GM19372 (cell line): ENCODE data around the gene ZBTB8B.
"Not testable (repeated sequence)": the region's sequence is repeated elsewhere in the genome, so short reads cannot be mapped to it uniquely, and the experiment has no call there.

ENCODE experiments used
- ATAC-seq: cut with Tn5 transposase; IDR thresholded peaks from one replicate; pipeline ENCODE4 v1.9.1; 2021; ENCODE audit warnings: mild to moderate bottlenecking, low read depth, moderate library complexity; ENCODE audit not compliant: unreplicated experiment

Gene ZBTB8B

DNA sequence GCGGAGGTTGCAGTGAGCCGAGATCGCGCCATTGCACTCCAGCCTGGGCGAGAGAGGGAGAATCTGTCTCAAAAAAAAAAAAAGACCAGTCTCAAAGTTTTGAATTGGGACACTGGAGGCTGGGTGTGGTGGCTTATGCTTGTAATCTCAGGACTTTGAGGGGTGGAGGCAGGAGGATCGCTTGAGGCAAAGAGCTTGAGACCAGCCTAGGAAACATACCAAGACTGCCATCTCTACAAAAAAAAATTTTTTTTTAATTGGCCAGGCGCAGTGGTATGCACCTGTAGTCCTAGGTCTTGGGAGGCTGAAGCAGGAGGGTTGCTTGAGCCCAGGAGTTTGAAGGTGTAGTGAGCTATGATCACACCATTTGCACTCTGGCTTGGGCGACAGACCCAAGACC lies 3.9 kb downstream of the ZBTB8B start:
- no peak for ATAC-seq

DNA sequence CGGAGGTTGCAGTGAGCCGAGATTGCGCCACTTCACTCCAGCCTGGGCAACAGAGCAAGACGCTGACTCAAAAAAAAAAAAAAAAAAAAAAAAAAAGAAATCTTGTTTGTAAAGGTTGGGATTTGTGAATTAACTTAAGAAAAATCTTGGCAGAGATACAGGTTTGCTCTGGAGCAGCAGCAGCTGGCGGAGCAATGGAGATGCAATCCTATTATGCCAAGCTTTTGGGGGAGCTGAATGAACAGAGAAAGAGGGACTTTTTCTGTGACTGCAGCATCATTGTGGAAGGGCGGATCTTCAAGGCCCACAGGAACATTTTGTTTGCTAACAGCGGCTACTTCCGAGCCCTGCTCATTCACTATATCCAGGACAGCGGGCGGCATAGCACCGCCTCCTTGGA lies 5.6 kb downstream of the ZBTB8B start:
- no peak for ATAC-seq

DNA sequence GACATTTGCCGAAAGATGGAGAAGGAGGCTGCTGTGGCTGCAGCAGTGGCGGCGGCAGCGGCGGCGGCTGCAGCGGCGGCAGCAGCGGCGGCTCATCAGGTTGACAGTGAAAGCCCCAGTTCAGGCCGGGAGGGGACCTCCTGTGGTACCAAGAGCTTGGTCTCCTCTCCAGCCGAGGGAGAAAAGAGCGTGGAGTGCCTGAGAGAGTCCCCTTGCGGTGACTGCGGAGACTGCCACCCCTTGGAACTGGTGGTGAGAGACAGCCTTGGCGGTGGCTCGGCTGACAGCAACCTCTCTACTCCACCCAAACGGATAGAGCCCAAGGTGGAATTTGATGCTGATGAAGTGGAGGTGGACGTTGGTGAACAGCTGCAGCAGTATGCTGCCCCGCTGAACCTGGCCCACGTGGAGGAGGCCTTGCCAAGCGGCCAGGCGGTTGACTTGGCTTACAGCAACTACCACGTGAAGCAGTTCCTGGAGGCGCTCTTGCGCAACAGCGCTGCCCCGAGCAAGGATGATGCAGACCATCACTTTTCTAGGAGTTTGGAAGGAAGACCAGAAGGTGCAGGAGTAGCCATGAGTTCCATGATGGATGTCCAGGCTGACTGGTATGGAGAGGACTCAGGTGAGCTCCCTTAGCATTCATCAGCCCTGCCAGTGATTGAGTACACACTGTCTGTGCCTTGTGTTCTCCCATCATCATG lies 6.3 kb downstream of the ZBTB8B start:
- no peak for ATAC-seq

DNA sequence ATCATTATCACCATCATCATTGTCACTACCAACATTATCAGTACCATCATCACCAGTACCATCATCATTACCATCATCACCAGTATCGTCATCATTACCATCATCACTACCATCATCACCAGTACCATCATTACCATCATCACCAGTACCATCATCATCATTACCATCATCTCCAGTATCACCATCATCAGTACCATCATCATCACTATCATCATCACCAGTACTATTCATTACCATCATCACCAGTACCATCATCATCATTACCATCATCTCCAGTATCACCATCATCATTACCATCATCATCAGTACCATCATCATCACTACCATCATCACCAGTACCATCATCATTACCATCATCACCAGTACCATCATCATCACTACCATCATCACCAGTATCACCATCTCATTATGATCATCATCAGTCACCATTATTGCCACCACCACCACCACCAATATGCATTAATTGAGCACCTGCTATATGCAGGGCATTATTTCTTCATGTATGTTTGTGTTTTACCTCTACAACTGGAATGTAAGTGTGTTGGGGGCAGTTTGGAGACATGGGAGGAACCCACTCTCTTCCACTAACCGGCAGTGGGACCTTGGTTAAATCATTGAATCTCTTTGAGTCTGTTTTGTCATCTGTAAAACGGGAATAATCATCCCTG lies 7.0 kb downstream of the ZBTB8B start:
- ATAC-seq = no peak

DNA sequence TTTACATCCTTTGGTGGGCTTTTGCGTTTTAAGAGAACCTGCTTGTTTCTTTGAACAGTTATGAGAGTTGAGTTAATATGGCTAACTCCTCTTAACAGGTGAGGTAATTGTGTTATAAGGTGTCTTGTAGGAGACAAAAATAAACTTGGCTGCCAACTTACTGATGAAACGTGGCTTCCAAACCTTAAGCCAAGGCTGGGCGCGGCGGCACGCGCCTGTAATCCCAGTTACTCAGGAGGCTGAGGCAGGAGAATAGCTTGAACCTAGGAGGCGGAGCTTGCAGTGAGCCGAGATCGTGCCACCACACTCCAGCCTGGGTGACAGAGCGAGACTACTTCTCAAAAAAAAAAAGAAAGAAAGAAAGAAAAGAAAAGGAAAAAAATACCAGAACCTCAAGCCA lies 8.1 kb downstream of the ZBTB8B start:
- not testable (repeated sequence) for ATAC-seq

DNA sequence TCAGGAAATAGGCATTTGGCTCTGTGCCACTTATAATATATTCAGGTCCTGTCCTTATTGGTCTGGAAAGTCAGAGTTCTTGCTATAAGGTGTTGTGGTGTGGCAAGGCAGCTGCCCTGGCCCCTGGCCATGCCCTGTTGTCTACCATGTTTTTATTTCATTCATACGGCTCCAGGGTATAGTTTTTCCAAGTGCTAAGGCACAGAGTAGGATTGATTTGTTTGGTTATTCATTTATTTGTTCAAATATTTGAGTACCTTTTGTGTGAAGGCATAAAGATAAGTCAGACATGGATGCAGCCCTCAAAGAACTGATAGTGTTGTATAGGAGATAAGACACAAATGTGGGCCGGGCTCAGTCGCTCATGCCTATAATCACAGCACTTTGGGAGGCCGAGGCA lies 10.1 kb downstream of the ZBTB8B start:
- no peak for ATAC-seq

DNA sequence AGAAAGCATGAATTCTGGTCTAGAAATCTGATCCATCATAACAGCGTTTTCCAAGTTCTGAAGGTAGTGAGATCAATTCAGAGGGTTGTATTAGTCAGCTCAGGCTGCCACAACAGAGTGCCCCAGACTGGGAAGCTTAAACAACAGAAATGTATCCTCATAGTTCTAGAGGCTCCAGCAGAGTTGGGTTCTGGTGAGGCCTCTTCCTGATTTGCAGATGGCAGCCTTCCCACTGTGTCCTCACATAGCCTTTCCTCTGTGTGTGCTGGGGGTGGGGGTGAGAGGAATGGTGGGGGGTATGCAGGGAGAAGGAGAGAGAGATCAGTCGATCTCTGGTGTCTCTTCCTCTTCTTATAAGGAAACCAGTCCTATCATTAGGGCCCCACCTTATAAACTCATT lies 15.1 kb downstream of the ZBTB8B start:
- no peak for ATAC-seq

DNA sequence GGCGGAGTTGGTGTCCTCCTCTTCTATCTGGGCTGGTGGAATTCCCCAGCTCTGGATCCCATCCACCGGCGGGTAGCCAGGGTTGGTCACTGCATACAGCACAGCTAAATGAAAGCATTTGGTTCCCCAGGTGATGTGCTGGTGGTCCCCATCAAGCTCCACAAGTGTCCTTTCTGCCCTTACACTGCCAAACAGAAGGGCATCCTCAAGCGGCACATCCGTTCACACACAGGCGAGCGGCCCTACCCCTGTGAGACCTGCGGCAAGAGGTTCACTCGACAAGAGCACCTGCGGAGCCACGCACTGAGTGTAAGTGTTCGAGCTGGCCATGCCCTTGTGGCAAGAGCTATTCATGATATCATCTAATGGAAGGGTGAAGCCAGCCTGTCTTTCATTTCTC lies 15.9 kb downstream of the ZBTB8B start:
- ATAC-seq = no peak

DNA sequence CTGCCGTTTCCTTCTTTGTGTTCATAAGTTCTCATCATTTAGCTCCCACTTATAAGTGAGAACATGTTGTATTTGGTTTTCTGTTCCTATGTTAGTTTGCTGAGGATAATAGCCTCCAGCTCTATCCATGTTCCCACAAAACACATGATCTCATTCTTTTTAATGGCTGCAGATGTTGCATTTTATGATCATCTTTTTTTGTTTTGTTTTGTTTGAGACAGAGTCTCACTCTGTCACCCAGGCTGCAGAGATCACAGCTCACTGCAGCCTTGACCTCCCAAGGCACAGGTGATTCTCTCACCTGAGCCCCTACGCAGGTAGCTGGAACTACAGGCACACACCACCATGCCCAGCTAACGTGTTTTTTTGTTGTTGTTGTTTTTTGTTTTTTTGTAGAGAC lies 16.9 kb downstream of the ZBTB8B start:
- not testable (repeated sequence) for ATAC-seq

DNA sequence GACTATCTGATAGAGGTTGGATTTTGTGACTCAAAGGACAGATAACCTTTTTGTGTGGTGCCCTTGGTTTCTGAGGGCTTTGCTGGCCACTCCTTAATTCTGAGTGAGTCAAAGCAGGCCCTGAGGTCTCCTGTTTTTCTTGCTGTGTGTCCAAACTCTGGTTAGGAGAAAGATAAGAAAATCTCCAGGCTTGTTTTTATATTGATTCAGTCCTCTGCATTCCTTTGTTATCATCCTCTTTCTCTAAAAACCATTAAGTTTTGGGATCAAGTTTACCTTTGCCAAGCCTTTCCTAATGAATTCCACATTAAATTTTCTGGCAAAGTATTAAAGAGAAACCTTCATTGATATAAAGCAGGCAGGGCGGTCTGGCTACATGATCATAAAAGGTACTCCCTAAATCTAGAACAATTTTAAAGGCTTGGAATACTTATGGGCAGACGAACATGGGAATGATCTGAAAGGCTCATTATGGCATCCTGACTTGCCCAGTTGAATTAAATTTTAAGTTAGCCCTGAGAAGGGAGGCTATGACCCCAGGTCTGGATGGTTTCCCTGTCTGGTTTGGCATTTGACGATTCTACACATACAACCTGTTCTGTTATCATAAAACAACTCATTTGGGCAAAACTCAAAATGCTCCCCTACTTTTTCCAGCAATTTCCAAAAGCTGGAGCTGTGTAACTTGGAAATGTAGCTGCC lies 20.8 kb downstream of the ZBTB8B start:
- ATAC-seq = no peak

DNA sequence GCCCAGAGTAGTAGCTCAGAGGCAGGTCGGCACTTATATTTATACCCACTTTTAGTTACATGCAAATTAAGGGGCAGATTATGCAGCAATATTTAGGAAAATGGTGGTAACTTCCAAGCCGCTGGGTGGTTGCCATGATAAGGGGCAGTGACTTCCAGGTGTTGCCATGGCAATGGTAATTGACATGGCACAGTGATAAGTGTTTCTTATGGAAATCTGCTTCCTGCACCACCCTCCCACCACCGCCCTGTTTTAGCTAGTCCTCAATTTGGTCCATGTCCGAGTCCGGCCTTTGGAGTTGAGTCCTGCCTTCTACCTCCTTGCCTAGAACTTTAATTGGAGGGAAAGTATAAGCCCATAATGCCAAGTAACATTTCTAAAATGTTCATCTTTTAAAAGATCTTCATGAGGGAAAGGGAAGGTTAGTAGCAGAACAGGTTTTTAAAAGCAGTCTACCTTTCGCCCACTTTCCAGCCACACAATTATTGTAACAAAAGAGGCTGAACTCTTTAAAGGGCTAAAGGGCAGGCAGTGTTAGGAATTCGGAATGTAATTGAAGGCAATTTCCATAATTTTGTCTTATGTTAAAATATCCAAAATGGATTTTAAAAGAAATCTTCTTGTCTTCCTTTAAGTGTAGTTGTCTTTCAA lies 21.7 kb downstream of the ZBTB8B start:
- ATAC-seq = no peak

DNA sequence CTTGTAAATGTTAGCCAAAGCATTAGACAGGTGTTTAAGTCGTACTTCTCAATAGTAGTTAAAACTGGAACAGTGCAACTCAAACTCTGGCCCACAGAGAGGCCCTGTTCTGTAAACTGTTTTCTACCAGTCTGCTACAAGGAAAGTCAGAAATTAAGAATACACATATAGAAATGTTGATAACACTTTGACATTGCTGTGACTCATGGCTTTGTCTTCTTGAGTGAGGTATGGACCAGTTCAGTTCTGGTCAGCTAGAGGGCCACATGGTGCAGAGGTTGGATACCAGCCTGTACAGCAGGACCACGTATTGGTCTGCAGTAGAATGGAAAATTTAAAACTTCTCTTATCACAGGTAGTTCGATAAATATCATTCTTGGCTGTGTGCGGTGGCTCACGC lies 22.3 kb downstream of the ZBTB8B start:
- ATAC-seq = no peak

DNA sequence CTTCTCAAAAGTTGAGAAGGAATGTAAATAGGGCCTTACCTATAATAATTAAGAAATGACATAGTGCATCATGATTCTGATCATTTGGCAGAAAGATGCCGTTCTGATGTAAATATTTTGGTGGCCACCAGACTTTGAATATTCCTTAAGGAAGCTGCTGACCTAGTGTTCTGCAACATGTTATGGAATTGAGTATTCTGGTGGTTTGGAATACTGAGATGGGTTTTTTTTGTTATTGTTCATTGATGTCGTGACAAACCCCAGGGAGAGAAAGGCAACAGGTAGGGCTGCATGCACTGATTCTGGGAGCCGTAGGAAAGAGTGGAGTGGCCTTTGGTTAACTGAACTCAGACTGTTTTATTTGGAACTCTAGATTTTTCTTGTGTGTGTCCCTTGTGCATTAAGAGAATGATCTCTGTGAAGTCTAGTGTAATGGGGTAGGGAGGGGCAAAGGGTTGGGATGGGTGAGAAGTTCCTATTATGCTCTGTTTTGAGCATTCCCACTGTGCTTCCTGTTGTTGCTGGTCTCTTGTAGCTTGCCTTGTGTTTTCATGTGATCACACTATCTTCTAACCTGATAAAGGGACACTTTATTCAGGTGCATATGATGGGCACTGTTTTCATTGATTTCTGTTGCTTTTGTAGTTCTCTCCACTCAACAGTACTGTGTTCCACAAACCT lies 25.0 kb downstream of the ZBTB8B start:
- ATAC-seq = no peak

DNA sequence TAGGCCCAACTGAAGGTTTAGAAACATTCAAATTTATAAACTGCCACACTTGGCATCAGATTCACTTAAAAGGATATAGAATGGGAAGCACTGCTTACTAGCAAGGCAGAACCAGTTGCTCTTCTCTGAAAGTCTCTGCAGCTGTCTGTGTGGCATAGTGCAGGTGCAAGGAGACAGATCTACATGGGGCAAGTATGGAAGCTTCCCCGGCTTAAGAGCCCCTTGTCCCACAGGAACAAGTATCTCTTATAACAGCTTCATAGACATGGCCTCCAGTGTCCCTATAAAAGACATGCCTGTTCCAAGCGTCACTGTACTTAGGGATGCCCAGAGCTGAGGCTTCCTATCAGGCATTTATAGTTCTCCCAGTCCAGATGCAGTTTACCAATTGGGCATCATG lies 26.5 kb downstream of the ZBTB8B start:
- no peak for ATAC-seq

DNA sequence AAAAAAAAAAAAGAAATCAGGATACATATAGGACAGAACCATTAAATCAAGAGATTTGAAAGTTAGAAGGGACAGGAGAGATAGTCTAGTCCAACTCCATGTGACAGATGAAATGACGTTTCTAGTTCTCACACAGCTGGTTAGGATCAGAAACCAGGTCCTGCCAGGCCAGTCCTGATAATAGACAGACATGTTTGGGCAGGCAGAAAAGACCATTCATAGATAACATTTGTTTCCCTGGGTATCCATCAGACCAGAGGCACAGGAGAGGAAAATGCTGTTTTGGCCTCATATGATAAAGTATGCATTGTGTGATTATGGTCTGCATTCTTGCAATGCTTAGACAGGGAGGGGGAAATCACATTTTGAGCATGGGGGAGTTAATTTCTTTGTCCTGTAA lies 29.3 kb downstream of the ZBTB8B start:
- ATAC-seq = no peak

DNA sequence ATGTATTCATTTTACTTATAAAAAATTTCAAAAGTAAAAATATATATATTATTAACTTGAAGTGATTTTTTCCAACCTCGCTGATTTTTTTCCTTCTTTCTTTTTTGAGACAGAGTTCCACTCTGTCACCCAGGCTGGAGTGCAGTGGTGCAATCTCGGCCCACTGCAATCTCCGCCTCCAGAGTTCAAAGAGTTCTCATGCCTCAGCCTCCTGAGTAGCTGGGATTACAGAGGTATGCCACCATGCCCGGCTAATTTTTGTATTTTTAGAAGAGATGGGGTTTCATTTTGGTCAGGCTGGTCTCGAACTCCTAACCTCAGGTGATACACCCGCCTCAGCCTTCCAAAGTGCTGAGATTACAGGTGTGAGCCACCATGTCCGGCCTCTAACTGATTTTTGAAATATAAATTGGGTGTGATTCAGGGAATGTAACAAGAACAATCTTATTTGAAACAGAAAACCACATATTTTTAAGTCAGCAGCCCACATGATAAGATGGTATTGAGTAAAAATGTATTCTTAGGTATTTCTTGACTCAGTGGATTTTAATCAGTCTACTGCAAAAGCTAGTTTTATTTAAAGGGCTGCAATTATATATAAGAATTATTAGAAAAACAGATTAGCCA lies 30.0 kb downstream of the ZBTB8B start:
- ATAC-seq = no peak

DNA sequence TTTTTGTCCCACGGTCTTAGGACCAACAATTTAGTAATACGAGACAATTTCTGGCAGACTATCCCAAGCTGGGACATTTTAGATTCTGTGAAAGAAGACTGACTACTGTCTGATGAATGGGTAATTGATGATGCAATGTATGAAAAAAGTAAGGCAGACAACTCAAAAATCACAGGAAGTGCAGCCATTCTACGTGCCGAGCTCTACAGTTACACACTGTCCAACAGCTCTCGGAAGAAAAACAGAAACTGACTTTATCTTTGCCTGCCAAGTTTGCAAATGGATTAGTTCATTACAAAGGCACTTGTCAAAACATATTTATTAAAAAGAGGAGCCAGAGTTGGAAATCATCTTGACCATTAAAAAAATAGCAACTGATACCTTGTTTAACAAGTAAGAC lies 31.3 kb downstream of the ZBTB8B start:
- no peak for ATAC-seq

DNA sequence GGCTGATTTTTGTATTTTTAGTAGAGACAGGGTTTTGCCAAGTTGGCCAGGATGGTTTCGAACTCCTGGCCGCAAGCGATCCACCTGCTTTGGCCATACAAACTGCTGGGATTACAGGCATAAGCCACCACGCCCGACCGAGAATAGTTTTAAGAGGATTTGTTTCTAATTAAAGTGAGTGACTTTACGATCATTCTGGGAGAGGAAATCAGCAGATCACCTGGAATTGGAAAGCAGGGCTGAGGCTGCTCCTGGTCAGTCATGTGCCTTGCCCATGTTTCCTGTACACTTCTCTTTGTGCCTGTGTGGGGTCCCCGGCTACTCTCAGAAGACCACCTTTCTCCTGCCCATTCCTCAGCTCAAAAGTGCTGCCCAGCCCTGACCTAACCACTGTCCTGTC lies 33.9 kb downstream of the ZBTB8B start:
- ATAC-seq = no peak

DNA sequence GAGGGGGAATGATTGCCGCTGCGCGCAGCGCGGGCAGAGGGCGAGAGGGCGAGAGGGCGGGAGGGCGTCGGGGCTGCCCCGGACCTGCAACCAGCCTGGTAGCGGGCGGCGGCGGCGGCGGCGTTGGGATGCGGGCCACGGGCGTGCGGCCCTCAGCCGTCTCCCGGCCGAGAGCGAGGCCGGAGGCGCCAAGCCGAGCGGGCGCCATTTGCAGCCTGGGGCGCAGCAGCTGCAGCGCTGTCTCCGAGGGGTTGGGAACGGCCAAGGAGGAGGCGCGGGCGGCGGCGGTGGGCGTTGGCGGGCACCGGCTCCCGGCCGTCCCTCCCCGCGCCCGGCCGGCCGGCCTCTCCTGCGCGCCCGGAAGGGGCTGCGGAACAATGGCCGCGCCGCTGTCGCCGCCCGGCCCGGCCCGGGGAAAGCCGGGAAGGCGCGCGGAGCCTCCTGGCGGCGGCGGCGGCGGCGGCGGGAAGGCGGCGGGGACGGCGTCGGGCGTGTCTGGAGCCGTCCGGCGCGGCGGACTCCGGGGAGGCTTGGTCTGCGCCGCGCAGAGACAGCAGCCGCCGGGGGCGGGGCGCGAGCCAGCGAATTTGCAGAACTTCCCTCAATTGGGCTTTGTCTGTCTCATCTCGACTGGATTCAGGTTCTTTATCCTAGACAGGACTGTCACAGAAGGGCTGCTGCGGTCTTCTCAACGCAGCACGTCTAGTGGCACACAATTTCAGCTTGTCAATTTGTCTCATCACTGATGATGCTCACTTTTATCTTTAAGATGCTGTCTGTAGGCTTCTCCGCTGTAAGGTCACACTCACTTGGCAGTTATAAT lies 35.7 kb downstream of the ZBTB8B start:
- ATAC-seq = peak; percentile 64
